ENCODE results near the gene NPBWR2. TPM values are rescaled to one million over a fixed set of nuclear protein-coding genes. Genes with fewer than 3 reads are reported as not detected.

NPBWR2 gene
- total and polyA plus RNA-seq, 4 donors, result not detected

DNA sequence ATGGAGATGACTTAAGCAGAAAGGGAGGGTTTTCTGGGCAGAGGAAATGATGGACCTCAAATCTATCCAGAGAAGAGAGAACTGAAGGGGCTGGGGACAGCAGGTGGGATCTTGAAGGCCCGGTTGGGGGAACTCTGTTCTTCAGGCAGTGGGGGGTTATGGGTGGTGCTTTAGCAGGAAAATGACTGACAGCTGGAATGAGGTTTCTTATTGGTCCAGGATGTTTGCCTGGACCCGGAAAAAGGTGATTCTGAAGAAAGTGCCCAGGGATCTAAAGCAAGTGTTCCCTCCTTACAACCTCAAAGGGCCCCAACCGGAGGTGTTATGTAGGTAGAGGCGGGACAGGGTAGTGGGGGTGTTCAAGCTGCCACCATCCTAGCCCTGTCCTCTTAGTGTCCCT lies 11.9 kb downstream of the NPBWR2 start:
- no peak overlapping the region for H3K9ac ChIP-seq (ENCODE audit: low read depth in 1 of 2, low read length in 2 of 2)
- DNase-seq (ENCODE audit: low spot score), result no peak
- H3K9me3 ChIP-seq (ENCODE audit: control insufficient read depth in 4 of 4, low read length in 3 of 4), result no peaks in the 10 kb centered on the region
- peaks cover 0 to 4% (median 0%) of the 10 kb centered on the region in 4 donors for H3K27me3 ChIP-seq (ENCODE audit: control insufficient read depth in 4 of 4, insufficient read depth in 4 of 4, low read length in 3 of 4)
- no peak overlapping the region for H3K4me3 ChIP-seq (ENCODE audit: low read depth in 1 of 3, low read length in 3 of 3)
- no peaks in the 10 kb centered on the region for H3K4me1 ChIP-seq (ENCODE audit: control insufficient read depth in 4 of 4, insufficient read depth in 4 of 4, low read length in 3 of 4)
- no peaks in the 10 kb centered on the region for H3K36me3 ChIP-seq (ENCODE audit: control insufficient read depth in 4 of 4, insufficient read depth in 3 of 4, low read depth in 1 of 4, low read length in 3 of 4)
- WGBS, result 83% methylated on average over 4 of the region's 4 CpGs
- TF ChIP-seq FOXA2 (IDR thresholded peaks at IDR 0.05) (no peak), SP1 (IDR thresholded peaks at IDR 0.05) (no peak), EGR1 (IDR thresholded peaks at IDR 0.05; ENCODE audit: low read depth in 2 of 2) (no peak), TAF1 (conservative IDR thresholded peaks at IDR 0.05) (no peak), RAD21 (IDR thresholded peaks at IDR 0.05) (no peak)
- TF ChIP-seq, protein P1, sequence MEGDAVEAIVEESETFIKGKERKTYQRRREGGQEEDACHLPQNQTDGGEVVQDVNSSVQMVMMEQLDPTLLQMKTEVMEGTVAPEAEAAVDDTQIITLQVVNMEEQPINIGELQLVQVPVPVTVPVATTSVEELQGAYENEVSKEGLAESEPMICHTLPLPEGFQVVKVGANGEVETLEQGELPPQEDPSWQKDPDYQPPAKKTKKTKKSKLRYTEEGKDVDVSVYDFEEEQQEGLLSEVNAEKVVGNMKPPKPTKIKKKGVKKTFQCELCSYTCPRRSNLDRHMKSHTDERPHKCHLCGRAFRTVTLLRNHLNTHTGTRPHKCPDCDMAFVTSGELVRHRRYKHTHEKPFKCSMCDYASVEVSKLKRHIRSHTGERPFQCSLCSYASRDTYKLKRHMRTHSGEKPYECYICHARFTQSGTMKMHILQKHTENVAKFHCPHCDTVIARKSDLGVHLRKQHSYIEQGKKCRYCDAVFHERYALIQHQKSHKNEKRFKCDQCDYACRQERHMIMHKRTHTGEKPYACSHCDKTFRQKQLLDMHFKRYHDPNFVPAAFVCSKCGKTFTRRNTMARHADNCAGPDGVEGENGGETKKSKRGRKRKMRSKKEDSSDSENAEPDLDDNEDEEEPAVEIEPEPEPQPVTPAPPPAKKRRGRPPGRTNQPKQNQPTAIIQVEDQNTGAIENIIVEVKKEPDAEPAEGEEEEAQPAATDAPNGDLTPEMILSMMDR (IDR thresholded peaks at IDR 0.05; ENCODE audit: low read depth, low read length, missing input control), result no peak
- TF ChIP-seq, protein P2, sequence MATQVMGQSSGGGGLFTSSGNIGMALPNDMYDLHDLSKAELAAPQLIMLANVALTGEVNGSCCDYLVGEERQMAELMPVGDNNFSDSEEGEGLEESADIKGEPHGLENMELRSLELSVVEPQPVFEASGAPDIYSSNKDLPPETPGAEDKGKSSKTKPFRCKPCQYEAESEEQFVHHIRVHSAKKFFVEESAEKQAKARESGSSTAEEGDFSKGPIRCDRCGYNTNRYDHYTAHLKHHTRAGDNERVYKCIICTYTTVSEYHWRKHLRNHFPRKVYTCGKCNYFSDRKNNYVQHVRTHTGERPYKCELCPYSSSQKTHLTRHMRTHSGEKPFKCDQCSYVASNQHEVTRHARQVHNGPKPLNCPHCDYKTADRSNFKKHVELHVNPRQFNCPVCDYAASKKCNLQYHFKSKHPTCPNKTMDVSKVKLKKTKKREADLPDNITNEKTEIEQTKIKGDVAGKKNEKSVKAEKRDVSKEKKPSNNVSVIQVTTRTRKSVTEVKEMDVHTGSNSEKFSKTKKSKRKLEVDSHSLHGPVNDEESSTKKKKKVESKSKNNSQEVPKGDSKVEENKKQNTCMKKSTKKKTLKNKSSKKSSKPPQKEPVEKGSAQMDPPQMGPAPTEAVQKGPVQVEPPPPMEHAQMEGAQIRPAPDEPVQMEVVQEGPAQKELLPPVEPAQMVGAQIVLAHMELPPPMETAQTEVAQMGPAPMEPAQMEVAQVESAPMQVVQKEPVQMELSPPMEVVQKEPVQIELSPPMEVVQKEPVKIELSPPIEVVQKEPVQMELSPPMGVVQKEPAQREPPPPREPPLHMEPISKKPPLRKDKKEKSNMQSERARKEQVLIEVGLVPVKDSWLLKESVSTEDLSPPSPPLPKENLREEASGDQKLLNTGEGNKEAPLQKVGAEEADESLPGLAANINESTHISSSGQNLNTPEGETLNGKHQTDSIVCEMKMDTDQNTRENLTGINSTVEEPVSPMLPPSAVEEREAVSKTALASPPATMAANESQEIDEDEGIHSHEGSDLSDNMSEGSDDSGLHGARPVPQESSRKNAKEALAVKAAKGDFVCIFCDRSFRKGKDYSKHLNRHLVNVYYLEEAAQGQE (IDR thresholded peaks at IDR 0.05), result no peak
- TF ChIP-seq, protein P3, sequence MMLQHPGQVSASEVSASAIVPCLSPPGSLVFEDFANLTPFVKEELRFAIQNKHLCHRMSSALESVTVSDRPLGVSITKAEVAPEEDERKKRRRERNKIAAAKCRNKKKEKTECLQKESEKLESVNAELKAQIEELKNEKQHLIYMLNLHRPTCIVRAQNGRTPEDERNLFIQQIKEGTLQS (IDR thresholded peaks at IDR 0.05), result no peak
- TF ChIP-seq, protein P4, sequence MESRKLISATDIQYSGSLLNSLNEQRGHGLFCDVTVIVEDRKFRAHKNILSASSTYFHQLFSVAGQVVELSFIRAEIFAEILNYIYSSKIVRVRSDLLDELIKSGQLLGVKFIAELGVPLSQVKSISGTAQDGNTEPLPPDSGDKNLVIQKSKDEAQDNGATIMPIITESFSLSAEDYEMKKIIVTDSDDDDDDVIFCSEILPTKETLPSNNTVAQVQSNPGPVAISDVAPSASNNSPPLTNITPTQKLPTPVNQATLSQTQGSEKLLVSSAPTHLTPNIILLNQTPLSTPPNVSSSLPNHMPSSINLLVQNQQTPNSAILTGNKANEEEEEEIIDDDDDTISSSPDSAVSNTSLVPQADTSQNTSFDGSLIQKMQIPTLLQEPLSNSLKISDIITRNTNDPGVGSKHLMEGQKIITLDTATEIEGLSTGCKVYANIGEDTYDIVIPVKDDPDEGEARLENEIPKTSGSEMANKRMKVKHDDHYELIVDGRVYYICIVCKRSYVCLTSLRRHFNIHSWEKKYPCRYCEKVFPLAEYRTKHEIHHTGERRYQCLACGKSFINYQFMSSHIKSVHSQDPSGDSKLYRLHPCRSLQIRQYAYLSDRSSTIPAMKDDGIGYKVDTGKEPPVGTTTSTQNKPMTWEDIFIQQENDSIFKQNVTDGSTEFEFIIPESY (IDR thresholded peaks at IDR 0.05), result no peak
- no peak overlapping the region for H3K27ac ChIP-seq (ENCODE audit: low read depth in 1 of 2, low read length in 2 of 2)

DNA sequence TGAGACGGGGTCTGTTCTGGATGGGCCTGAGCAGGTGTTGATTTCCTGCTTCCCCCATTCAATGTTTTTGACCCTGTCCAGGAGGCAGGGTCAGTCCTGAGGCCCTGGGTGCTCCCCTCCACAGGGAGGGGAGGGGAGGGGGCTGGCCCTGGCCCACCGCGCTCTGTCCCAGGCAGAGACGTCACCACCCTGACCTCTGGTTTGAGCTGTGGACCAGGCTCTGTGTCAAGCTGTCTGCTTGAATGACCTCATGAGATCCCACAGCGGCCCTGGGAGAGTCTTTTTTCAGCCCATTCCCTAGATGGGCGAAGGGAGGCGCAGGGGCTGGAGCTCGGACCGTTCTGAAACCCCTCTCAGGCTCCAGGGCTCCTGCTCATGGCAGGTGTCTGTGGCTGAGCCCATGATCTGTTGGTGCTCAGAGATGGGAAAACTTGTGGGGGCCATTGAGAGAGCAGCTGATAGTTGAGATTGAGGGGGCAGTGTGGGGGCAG lies 14.3 kb downstream of the NPBWR2 start:
- no peaks in the 10 kb centered on the region for H3K9me3 ChIP-seq (ENCODE audit: control insufficient read depth in 4 of 4, low read length in 3 of 4)
- H3K36me3 ChIP-seq (ENCODE audit: control insufficient read depth in 4 of 4, insufficient read depth in 3 of 4, low read depth in 1 of 4, low read length in 3 of 4), result no peaks in the 10 kb centered on the region
- 38% methylated on average over 9 of the region's 9 CpGs for WGBS
- no peaks in the 10 kb centered on the region for H3K4me1 ChIP-seq (ENCODE audit: control insufficient read depth in 4 of 4, insufficient read depth in 4 of 4, low read length in 3 of 4)
- no peak overlapping the region for H3K9ac ChIP-seq (ENCODE audit: low read depth in 1 of 2, low read length in 2 of 2)
- peaks cover 0 to 2% (median 0%) of the 10 kb centered on the region in 4 donors for H3K27me3 ChIP-seq (ENCODE audit: control insufficient read depth in 4 of 4, insufficient read depth in 4 of 4, low read length in 3 of 4)
- no peak for DNase-seq (ENCODE audit: low spot score)
- no peak overlapping the region for H3K27ac ChIP-seq (ENCODE audit: low read depth in 1 of 2, low read length in 2 of 2)
- H3K4me3 ChIP-seq (ENCODE audit: low read depth in 1 of 3, low read length in 3 of 3), result no peak overlapping the region
- TF ChIP-seq NR2F2 (IDR thresholded peaks at IDR 0.05) (no peak), YY1 (IDR thresholded peaks at IDR 0.05) (no peak), EGR1 (IDR thresholded peaks at IDR 0.05; ENCODE audit: low read depth in 2 of 2) (no peak)
- TF ChIP-seq, protein P2 (IDR thresholded peaks at IDR 0.05), result no peak

All from liver (tissue), 9 donors.